Activated CD4-positive, alpha-beta memory T cell treated with anti-CD3 and anti-CD28 coated beads, Interleukin-2, amount 10 ng/mL, durations not matched to agents 7 days and 5 days (primary cell): ENCODE results near the gene YOD1. TPM values are rescaled to one million over a fixed set of nuclear protein-coding genes. Genes with fewer than 3 reads are reported as not detected.

Experiments
- CTCF ChIA-PET: fragments of 350-600 bp; sonication (Branson Sonifier 250); formaldehyde crosslinking; loops from one replicate; lab custom pipeline; 2021; ENCODE audit warnings: antibody characterized with exemption, inconsistent platforms; lab: Charles Lee
- POLR2A ChIA-PET: fragments of 350-600 bp; sonication (Branson Sonifier 250); formaldehyde crosslinking; loops from one replicate; lab custom pipeline; 2021; ENCODE audit warnings: antibody characterized with exemption; lab: Charles Lee
- DNase-seq: peaks from one replicate; pipeline ENCODE4 v3.0.0-alpha.2; 2020
- H3K27ac Mint-ChIP-seq: one replicate; pipeline ENCODE4 v1.8.0; 2021; ENCODE audit warnings: mild to moderate bottlenecking, mixed read lengths
- H3K27me3 Mint-ChIP-seq: one replicate; pipeline ENCODE4 v1.8.0; 2021; ENCODE audit warnings: mixed read lengths
- H3K36me3 Mint-ChIP-seq: one replicate; pipeline ENCODE4 v1.8.0; 2021; ENCODE audit warnings: low read depth, mixed read lengths
- H3K4me1 Mint-ChIP-seq: one replicate; pipeline ENCODE4 v1.8.0; 2021; ENCODE audit warnings: mixed read lengths
- H3K4me3 Mint-ChIP-seq: one replicate; pipeline ENCODE4 v1.8.0; 2021; ENCODE audit warnings: mild to moderate bottlenecking, mixed read lengths
- H3K9me3 Mint-ChIP-seq: one replicate; pipeline ENCODE4 v1.8.0; 2021; ENCODE audit warnings: mixed read lengths
- total RNA-seq, 2 experiments: library from RNA; stranded (reverse); gene quantifications; one replicate each; pipeline ENCODE4 v1.2.3, GENCODE V29; 2021

The YOD1 gene
- total RNA-seq = 1 to 10 TPM; 9.1 to 9.4 TPM

DNA sequence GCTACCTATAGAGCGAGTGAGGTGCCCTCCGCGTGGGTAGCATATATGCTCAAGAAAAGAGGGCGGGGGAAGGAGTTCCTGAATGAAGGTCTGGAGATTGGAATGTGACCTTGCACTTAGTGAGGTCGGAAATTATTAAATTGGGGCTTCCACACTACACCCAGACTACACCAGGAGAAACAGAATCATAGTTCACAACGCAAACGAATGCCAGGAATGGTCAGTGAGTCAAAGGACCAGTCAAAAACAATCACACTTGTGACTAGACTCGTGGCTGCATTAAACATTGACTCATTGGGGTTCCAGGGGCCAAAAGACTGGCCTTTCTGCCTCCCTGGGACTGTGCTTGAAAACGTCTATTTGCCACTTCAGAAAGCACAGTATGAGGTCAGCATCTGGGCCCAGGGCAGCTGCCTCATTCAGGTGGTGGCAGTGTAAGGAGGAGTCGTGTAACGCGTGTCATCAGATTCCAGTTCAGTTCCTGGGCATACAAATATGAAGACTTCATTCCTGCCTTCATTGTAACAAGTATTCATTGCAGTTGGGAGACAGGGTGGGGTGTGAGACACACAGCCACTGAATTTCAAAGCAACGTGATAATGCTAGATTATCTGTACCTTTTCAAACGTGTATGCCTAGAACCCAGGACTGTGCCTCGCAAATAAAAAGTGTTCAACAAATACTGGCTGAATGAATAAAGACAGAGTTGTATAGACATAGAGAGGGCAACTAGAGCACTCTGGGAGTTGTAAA is at the start of gene YOD1:
Gene YOD1, minus strand, starts transcription at position 18 of the 753 bp plus-strand sequence. CDS start 178 bp downstream, outside the sequence.
- H3K27ac Mint-ChIP-seq = peak within 1 kb of the TSS; percentile 80
- no peaks in the 10 kb centered on the region for H3K9me3 Mint-ChIP-seq
- ChIA-PET POLR2A (no interaction called here), CTCF (interaction anchor here (1.3 to 2.0 kb wide), 3 partner anchors 17 to 270 kb away, joined by 4 to 20 read pairs (median 6); partner anchors contain the start of gene CD55)
- H3K36me3 Mint-ChIP-seq = peaks cover 34% of the 10 kb centered on the region
- peak within 1 kb of the TSS; percentile 98 for H3K4me3 Mint-ChIP-seq
- DNase-seq = no peak
- peaks cover 18% of the 10 kb centered on the region for H3K27me3 Mint-ChIP-seq
- H3K4me1 Mint-ChIP-seq = peaks cover 65% of the 10 kb centered on the region

- Mint-ChIP-seq H3K36me3 (peaks cover 16% of the 10 kb centered on the region), H3K9me3 (peaks cover 9% of the 10 kb centered on the region), H3K4me3 (no peak overlapping the region), H3K4me1 (peaks cover 26% of the 10 kb centered on the region), H3K27ac (peak overlapping the region; percentile 78), H3K27me3 (peaks cover 13% of the 10 kb centered on the region)
- ChIA-PET CTCF (interaction anchor here (0.7 to 1.1 kb wide), 3 partner anchors 14 to 307 kb away, joined by 3 to 4 read pairs (median 3); no protein-coding TSS in a partner anchor), POLR2A (interaction anchor here (1.2 to 1.5 kb wide), 2 partner anchors 53 to 239 kb away, joined by 3 to 7 read pairs; no protein-coding TSS in a partner anchor)
- peak; percentile 31 for DNase-seq
Measured at GRCh38 chr1:207097871-207098324, 46.9 kb upstream of the YOD1 start.

DNA sequence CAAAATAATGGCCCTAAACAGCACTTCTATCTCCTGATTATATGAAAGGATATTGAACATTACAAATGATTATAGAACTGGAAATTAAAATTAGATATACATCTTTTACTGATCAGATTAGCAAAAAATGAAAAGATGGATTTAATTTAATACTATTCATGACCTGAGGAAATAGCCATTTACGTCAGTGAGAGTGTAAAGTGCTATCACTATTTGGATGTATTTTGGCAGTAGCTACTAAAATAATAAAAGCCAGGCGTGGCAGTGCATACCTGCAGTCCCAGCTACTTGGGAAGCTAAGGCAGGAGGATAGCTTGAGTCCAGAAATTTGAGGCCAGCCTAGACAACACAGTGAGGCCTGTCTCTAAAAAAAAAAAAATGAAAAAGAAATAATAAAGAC is 42.9 kb upstream of the YOD1 start:
- ChIA-PET CTCF (interaction anchor here (0.7 to 0.9 kb wide), 2 partner anchors 10 to 312 kb away, joined by 3 read pairs; no protein-coding TSS in a partner anchor), POLR2A (no interaction called here)

GRCh38 chr1:207091200-207091908 is 40.3 kb upstream of the YOD1 start:
- no peak for DNase-seq
- Mint-ChIP-seq H3K4me1 (peaks cover 14% of the 10 kb centered on the region), H3K27me3 (peaks cover 3% of the 10 kb centered on the region), H3K27ac (no peak overlapping the region), H3K9me3 (no peaks in the 10 kb centered on the region), H3K4me3 (no peak overlapping the region), H3K36me3 (peaks cover 3% of the 10 kb centered on the region)
- ChIA-PET CTCF (no interaction called here), POLR2A (no interaction called here)

More for the DNA sequence above, 42.9 kb upstream of the YOD1 start:
- H3K27ac Mint-ChIP-seq = no peak overlapping the region
- peaks cover 30% of the 10 kb centered on the region for H3K4me1 Mint-ChIP-seq
- H3K4me3 Mint-ChIP-seq = no peak overlapping the region
- peaks cover 11% of the 10 kb centered on the region for H3K36me3 Mint-ChIP-seq
- peaks cover 3% of the 10 kb centered on the region for H3K9me3 Mint-ChIP-seq
- peaks cover 3% of the 10 kb centered on the region for H3K27me3 Mint-ChIP-seq
- DNase-seq = no peak

DNA sequence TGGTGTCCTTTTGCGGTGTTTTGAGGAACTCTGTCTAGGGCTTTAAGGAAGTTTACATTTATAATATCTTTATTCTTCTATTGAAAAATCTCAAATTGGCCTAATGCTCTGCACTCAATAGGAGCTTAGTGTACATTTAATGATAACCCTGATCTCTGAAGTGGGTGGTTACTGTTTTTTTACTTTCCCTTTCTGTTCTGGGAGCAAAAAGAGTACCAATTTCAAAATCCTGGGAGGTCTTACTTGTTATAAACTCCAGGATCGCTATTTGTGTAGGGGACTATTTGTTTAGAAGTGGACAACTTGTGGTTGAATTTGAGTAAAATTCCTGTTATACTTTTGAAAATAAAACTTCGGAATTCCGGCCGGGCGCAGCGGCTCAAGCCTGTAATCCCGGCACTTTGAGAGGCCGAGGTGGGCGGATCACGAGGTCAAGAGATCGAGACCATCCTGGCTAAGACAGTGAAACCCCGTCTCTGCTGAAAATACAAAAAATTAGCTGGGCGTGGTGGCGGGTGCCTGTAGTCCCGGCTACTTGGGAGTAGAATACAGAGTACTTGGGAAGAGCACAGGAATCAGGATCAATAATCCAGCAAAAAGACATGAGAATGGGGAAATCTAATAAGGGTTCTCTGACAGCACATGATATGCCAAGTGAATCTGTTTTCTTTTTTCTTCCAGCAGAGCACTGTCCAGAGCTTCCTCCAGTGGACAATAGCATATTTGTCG is 38.8 kb upstream of the YOD1 start:
- ChIA-PET POLR2A (interaction anchor here (0.8 to 1.1 kb wide), 2 partner anchors 232 to 406 kb away, joined by 3 to 4 read pairs; partner anchors contain the start of genes CD55 and CR1), CTCF (interaction anchor here (1.0 to 1.9 kb wide), 4 partner anchors 10 to 410 kb away, joined by 3 to 8 read pairs (median 6); no protein-coding TSS in a partner anchor)
- Mint-ChIP-seq H3K36me3 (no peaks in the 10 kb centered on the region), H3K27me3 (peaks cover 7% of the 10 kb centered on the region), H3K4me1 (peaks cover 16% of the 10 kb centered on the region), H3K27ac (no peak overlapping the region), H3K9me3 (no peaks in the 10 kb centered on the region), H3K4me3 (peak overlapping the region; percentile 33)
- DNase-seq = no peak

DNA sequence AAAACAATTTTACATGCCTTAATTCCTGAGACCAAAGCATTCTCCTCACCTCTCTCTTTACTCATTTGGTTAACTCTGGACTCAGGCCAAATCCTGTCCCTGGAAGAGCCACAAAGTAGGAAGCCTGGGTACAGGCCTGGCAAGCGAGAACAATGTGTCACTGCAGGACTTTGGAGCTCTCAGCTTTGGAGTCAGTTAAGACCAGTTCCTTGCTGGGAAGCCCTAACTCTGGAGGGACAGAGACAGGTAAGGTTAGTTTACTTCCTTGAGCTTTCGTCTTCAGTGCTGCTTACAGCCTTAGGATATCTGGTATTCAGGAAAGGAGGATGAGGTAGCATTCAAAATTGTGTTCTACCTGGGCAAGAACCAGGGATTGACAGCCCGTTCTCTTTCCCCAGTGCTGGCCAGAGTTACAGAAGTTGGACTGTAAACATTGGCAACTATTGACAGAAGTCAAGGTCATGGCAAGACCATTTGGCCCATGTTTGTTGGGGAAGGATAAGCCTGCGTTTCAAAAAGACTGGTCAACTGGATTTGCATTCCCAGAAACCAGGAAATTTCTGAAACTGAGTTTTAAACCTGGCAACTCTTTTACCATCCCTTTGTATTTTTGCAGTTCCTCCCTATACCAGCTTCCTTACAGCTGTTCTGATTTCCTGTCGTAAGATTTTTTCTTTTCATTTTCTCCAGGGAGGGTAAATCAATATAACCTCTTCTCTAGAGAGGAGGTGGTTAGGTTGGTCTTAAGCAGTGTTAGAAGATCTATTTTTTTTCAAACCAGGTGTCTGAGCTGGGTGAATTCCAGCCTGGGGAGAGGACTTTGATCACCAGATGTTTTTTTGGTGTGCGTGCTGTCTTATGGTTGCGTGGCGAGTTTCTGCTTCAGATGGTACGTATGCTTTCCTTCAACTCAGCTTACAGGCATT is 38.0 kb upstream of the YOD1 start, which contains the start of gene C4BPB:
Gene C4BPB, plus strand, starts transcription at position 160 of the 926 bp plus-strand sequence. Its CDS starts 672 bp downstream, at position 832.
- Mint-ChIP-seq H3K36me3 (no peaks in the 10 kb centered on the region), H3K4me3 (peak within 1 kb of the TSS; percentile 33), H3K27ac (no peak within 1 kb of the TSS), H3K4me1 (peaks cover 17% of the 10 kb centered on the region), H3K27me3 (peaks cover 15% of the 10 kb centered on the region), H3K9me3 (no peaks in the 10 kb centered on the region)
- CTCF ChIA-PET = interaction anchor here (1.0 to 1.9 kb wide), 5 partner anchors 9 to 411 kb away, joined by 3 to 8 read pairs (median 5); no protein-coding TSS in a partner anchor
- POLR2A ChIA-PET = interaction anchor here (0.8 to 1.1 kb wide), 2 partner anchors 233 to 407 kb away, joined by 3 to 4 read pairs; partner anchors contain the start of genes CD55 and CR1
- DNase-seq = no peak

DNA sequence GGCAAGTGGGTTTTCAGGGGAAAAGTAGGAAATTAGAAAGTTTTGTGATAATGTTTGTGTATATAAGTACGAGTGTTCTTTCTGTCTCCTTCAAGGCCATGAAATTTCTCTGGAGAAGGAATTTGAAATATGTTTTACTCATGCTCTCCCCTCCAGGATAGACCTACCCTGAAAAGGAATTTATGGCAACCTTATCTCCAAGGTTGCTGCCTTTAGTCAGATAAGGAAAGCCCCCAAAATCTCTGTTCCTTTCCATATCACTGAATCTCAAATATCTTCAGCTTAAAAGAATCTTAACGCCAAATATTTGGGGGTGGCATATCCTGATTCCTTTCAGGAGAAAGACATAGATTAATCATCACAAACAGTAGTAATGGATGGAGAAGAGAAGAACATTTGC is 37.2 kb upstream of the YOD1 start:
- DNase-seq = no peak
- Mint-ChIP-seq H3K4me3 (no peak overlapping the region), H3K27me3 (peaks cover 22% of the 10 kb centered on the region), H3K4me1 (peaks cover 18% of the 10 kb centered on the region), H3K27ac (no peak overlapping the region), H3K36me3 (no peaks in the 10 kb centered on the region), H3K9me3 (no peaks in the 10 kb centered on the region)
- ChIA-PET CTCF (interaction anchor here (1.6 to 1.9 kb wide), 2 partner anchors 8 to 10 kb away, joined by 3 to 5 read pairs; no protein-coding TSS in a partner anchor), POLR2A (no interaction called here)

DNA sequence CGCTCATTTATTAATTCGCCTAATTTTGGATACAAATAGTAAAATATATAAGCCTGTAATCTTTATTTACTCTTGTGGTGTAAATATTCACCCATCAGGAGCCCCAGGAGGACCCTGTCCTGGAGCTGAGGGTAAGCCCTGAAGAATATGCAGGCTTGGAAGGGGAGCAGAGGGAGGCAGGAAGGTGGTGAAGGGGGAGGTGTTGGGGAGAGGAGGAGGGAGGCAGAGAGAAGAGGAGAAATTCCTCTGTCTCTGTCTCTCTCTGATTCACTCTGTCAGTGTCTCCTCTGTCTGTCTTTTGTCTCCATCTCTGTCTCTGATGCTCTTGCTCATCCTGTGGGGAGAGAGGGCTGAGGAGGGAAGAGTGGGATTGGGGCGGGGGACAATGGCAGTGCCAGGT is 34.9 kb upstream of the YOD1 start:
- no peak overlapping the region for H3K27ac Mint-ChIP-seq
- no peak for DNase-seq
- no peaks in the 10 kb centered on the region for H3K9me3 Mint-ChIP-seq
- peaks cover 42% of the 10 kb centered on the region for H3K27me3 Mint-ChIP-seq
- no peaks in the 10 kb centered on the region for H3K36me3 Mint-ChIP-seq
- ChIA-PET CTCF (interaction anchor here (1.1 kb wide), 1 partner anchor 319 kb away, joined by 4 read pairs; no protein-coding TSS in a partner anchor), POLR2A (no interaction called here)
- H3K4me1 Mint-ChIP-seq = peaks cover 18% of the 10 kb centered on the region
- H3K4me3 Mint-ChIP-seq = no peak overlapping the region

GRCh38 chr1:207084701-207085180 is 33.7 kb upstream of the YOD1 start:
- DNase-seq = peak; percentile 59
- Mint-ChIP-seq H3K27me3 (peaks cover 45% of the 10 kb centered on the region), H3K4me3 (no peak overlapping the region), H3K36me3 (no peaks in the 10 kb centered on the region), H3K4me1 (peaks cover 18% of the 10 kb centered on the region), H3K9me3 (no peaks in the 10 kb centered on the region), H3K27ac (no peak overlapping the region)
- ChIA-PET CTCF (interaction anchor here (0.6 to 3.7 kb wide), 17 partner anchors 9 to 417 kb away, joined by 3 to 56 read pairs (median 5); partner anchors contain the start of genes CD55, PFKFB2 and YOD1), POLR2A (interaction anchor here (1.0 kb wide), 1 partner anchor 320 kb away, joined by 5 read pairs; no protein-coding TSS in a partner anchor)

DNA sequence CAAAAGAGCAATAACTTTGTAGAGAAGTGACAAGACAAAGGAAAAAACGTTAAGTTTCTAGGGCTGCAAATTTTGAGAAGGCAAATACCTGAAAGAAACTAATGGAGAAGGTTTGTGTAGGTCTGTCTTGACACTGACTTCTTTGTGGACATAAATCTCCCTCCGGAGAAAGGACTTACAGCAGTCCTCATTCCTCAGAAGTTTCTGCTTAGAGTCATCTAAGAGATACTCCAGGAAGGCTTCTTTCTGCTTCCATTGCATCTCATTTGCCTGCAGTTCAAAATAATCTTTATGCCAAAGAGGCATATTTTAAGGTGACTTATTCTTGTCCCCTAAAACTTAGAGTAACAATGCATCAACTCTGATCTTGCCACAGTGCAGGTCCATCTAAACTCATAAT is 33.2 kb upstream of the YOD1 start:
- DNase-seq = no peak
- ChIA-PET CTCF (interaction anchor here (0.6 to 3.7 kb wide), 17 partner anchors 9 to 417 kb away, joined by 3 to 56 read pairs (median 5); partner anchors contain the start of genes CD55, PFKFB2 and YOD1), POLR2A (interaction anchor here (0.9 to 1.0 kb wide), 2 partner anchors 251 to 321 kb away, joined by 3 to 5 read pairs; no protein-coding TSS in a partner anchor)
- peaks cover 45% of the 10 kb centered on the region for H3K27me3 Mint-ChIP-seq
- no peak overlapping the region for H3K4me3 Mint-ChIP-seq
- H3K9me3 Mint-ChIP-seq = no peaks in the 10 kb centered on the region
- H3K36me3 Mint-ChIP-seq = no peaks in the 10 kb centered on the region
- H3K4me1 Mint-ChIP-seq = peaks cover 13% of the 10 kb centered on the region
- no peak overlapping the region for H3K27ac Mint-ChIP-seq

DNA sequence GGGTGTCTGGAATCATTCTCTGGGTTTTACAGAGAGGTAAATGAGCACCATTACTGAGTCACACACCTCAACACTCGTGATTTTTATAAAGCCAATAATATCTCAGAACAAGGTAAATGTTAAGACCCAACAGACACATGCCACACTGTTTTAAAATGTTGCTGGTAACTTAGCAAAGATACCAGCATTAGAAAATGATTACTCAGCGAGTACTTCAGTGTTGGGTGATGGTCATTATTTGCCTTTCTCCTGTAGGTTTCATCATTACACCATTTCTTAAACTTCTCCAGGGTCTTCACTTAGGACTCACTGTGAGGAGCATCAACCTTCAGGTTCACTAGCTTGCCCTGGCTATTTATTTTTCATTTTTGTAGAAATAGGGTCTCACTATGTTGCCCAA is 30.8 kb upstream of the YOD1 start:
- DNase-seq = no peak
- no peak overlapping the region for H3K27ac Mint-ChIP-seq
- peaks cover 50% of the 10 kb centered on the region for H3K27me3 Mint-ChIP-seq
- peaks cover 13% of the 10 kb centered on the region for H3K4me1 Mint-ChIP-seq
- no peaks in the 10 kb centered on the region for H3K9me3 Mint-ChIP-seq
- H3K4me3 Mint-ChIP-seq = no peak overlapping the region
- H3K36me3 Mint-ChIP-seq = no peaks in the 10 kb centered on the region
- CTCF ChIA-PET = interaction anchor here (1.2 to 3.7 kb wide), 3 partner anchors 32 to 418 kb away, joined by 3 to 56 read pairs (median 20); partner anchors contain the start of gene YOD1
- POLR2A ChIA-PET = no interaction called here
